Activated CD4-positive, alpha-beta T cell treated with anti-CD3 and anti-CD28 coated beads, Interleukin-2, amount 50 U/mL, for 24 hours (primary cell): ENCODE data around the gene AMOTL2.

Experiments
- DNase-seq, 2 donors: peaks; one replicate each; pipeline ENCODE4 v3.0.0-alpha.2; 2020; ENCODE audit warnings: low read depth in 1 of 2, low spot score in 1 of 2

Gene AMOTL2

GRCh38 chr3:134380249-134380648 is 6.0 kb upstream of the AMOTL2 start:
- DNase-seq, result no peak

- DNase-seq, result no peak
Observed at GRCh38 chr3:134378818-134379217, 4.6 kb upstream of the AMOTL2 start.

GRCh38 chr3:134378384-134378783 is 4.1 kb upstream of the AMOTL2 start:
- DNase-seq, result no peak

- DNase-seq, result no peak
Observed at GRCh38 chr3:134377896-134378295, 3.6 kb upstream of the AMOTL2 start.

GRCh38 chr3:134376786-134377426 is 2.7 kb upstream of the AMOTL2 start:
- no peak for DNase-seq

GRCh38 chr3:134376385-134376765 is 2.1 kb upstream of the AMOTL2 start:
- no peak for DNase-seq

- no peak for DNase-seq
Observed at GRCh38 chr3:134375582-134376384, 1.5 kb upstream of the AMOTL2 start.

- DNase-seq, result no peak
Observed at GRCh38 chr3:134374791-134375581, 739 bp upstream of the AMOTL2 start.

GRCh38 chr3:134373271-134374104 is 759 bp downstream of the AMOTL2 start:
- no peak for DNase-seq

GRCh38 chr3:134372396-134373270 is 1.6 kb downstream of the AMOTL2 start:
- DNase-seq, result no peak

GRCh38 chr3:134371542-134372324 is 2.5 kb downstream of the AMOTL2 start:
- no peak for DNase-seq

GRCh38 chr3:134370611-134371531 is 3.4 kb downstream of the AMOTL2 start:
- DNase-seq, result no peak

GRCh38 chr3:134369861-134370596 is 4.2 kb downstream of the AMOTL2 start:
- DNase-seq, result no peak

- DNase-seq, result no peak
Observed at GRCh38 chr3:134369231-134369741, 5.0 kb downstream of the AMOTL2 start.

GRCh38 chr3:134368751-134369105 is 5.5 kb downstream of the AMOTL2 start:
- no peak for DNase-seq

GRCh38 chr3:134367869-134368750 is 6.1 kb downstream of the AMOTL2 start:
- no peak for DNase-seq
